Measurements from ENCODE around the gene ZMYND19.
A peak's percentile ranks its signal among the peaks of the same experiment; 100 is the strongest.
"Not testable (repeated sequence)": the region's sequence is repeated elsewhere in the genome, so short reads cannot be mapped to it uniquely, and the experiment has no call there.

ZMYND19 gene

GRCh38 chr9:137605121-137606004 is 15.1 kb upstream of the ZMYND19 start, which contains the start of gene ARRDC1:
Gene ARRDC1, plus strand, starts transcription at chr9:137605686. Its CDS starts 32 bp downstream, at chr9:137605718.
- TF ChIP-seq, protein P1, sequence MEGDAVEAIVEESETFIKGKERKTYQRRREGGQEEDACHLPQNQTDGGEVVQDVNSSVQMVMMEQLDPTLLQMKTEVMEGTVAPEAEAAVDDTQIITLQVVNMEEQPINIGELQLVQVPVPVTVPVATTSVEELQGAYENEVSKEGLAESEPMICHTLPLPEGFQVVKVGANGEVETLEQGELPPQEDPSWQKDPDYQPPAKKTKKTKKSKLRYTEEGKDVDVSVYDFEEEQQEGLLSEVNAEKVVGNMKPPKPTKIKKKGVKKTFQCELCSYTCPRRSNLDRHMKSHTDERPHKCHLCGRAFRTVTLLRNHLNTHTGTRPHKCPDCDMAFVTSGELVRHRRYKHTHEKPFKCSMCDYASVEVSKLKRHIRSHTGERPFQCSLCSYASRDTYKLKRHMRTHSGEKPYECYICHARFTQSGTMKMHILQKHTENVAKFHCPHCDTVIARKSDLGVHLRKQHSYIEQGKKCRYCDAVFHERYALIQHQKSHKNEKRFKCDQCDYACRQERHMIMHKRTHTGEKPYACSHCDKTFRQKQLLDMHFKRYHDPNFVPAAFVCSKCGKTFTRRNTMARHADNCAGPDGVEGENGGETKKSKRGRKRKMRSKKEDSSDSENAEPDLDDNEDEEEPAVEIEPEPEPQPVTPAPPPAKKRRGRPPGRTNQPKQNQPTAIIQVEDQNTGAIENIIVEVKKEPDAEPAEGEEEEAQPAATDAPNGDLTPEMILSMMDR (IDR thresholded peaks at IDR 0.05; ENCODE audit: borderline replicate concordance, insufficient read depth, low read depth, low read length) = no peak
- peak within 1 kb of the TSS; percentile 72 for H3K4me3 ChIP-seq (ENCODE audit: low read depth, low read length)

GRCh38 chr9:137604345-137605086 is 14.2 kb upstream of the ZMYND19 start:
- peak overlapping the region; percentile 30 for H3K4me3 ChIP-seq (ENCODE audit: low read depth, low read length)
- TF ChIP-seq, protein P1 (IDR thresholded peaks at IDR 0.05; ENCODE audit: borderline replicate concordance, insufficient read depth, low read depth, low read length) = no peak

DNA sequence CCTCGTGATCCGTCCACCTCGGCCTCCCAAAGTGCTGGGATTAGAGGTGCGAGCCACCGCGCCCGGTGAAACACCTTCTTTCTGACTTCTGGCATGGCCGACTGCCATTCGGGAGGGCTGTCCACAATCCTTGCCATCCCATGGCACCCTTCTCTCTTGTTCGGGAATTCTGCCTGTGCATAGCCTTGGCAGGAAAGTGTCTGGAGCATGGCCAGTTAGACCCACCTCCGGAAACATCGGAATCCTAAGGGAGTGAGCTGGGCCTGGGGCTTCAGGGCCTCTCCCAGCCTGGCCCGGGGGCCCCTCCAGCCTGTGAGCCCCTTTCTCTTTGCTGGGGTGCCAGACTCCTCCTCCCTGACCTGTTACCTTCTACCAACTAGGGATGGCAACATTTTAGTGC is 13.6 kb upstream of the ZMYND19 start:
- TF ChIP-seq, protein P1 (IDR thresholded peaks at IDR 0.05; ENCODE audit: borderline replicate concordance, insufficient read depth, low read depth, low read length) = no peak
- H3K4me3 ChIP-seq (ENCODE audit: low read depth, low read length) = no peak overlapping the region

GRCh38 chr9:137602661-137603060 is 12.3 kb upstream of the ZMYND19 start:
- TF ChIP-seq, protein P1 (IDR thresholded peaks at IDR 0.05; ENCODE audit: borderline replicate concordance, insufficient read depth, low read depth, low read length) = no peak
- no peak overlapping the region for H3K4me3 ChIP-seq (ENCODE audit: low read depth, low read length)

- TF ChIP-seq, protein P1 (IDR thresholded peaks at IDR 0.05; ENCODE audit: borderline replicate concordance, insufficient read depth, low read depth, low read length) = no peak
- H3K4me3 ChIP-seq (ENCODE audit: low read depth, low read length) = no peak overlapping the region
Measured at GRCh38 chr9:137598943-137599342, 8.6 kb upstream of the ZMYND19 start.

DNA sequence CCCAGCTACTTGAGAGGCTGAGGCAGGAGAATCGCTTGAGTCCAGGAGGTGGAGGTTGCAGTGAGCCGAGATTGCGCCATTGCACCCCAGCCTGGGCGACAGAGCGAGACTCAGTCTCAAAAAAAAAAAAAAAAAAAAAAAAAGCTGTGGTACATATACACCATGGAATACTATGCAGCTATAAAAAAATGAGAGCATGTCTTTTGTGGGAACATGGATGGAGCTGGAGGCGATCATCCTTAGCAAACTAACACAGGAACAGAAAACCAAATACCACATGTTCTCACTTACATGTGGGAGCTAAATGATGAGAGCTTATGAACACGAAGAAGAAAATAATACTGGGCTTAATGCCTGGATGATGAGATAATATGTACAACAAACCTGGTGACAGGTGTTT is 6.3 kb upstream of the ZMYND19 start:
- not testable (repeated sequence) for H3K4me3 ChIP-seq (ENCODE audit: low read depth, low read length)

DNA sequence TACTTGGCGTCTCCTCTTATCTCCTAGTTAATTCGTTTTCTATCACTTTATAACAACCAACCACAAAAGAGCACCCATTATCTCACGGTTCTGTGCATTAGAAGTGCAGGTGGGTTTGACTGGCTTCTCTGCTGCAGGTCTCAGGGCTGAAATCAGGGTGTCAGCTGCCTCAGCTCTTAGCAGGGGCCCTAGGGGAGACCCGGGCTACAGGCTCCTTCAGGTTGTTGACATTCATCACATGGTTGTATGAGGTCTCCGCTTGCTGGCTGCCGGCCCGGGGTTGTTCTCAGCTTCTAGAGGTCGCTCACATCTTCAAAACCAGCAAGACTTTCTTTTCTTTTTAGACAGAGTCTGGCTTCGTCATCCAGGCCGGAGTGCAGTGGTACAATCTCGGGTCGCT is 2.9 kb upstream of the ZMYND19 start:
- TF ChIP-seq, protein P1 (IDR thresholded peaks at IDR 0.05; ENCODE audit: borderline replicate concordance, insufficient read depth, low read depth, low read length) = no peak
- H3K4me3 ChIP-seq (ENCODE audit: low read depth, low read length) = no peak overlapping the region

Measured in GM12875 (cell line).